Raji (cell line): ENCODE data around the gene ADGRL3.

Experiments used
- POLR2A ChIP-seq: IDR thresholded peaks from 2 replicates; pipeline ENCODE4 v1.6.1; 2011; ENCODE audit warnings: low read depth, low read length, control low read depth; ENCODE audit not compliant: insufficient read depth

Gene ADGRL3

GRCh38 chr4:61407642-61408618 is 207.8 kb downstream of the ADGRL3 start:
- no peak for TF ChIP-seq POLR2A

- no peak for TF ChIP-seq POLR2A
Measured at GRCh38 chr4:61408861-61409260, 208.7 kb downstream of the ADGRL3 start.

- no peak for TF ChIP-seq POLR2A
Measured at GRCh38 chr4:61411241-61411640, 211.1 kb downstream of the ADGRL3 start.

GRCh38 chr4:61425315-61425714 is 225.2 kb downstream of the ADGRL3 start:
- TF ChIP-seq POLR2A = no peak

- TF ChIP-seq POLR2A = no peak
Measured at GRCh38 chr4:61426229-61426628, 226.1 kb downstream of the ADGRL3 start.

GRCh38 chr4:61427099-61427817 is 227.1 kb downstream of the ADGRL3 start:
- TF ChIP-seq POLR2A = no peak

GRCh38 chr4:61427818-61428495 is 227.8 kb downstream of the ADGRL3 start:
- TF ChIP-seq POLR2A = no peak

- TF ChIP-seq POLR2A = no peak
Measured at GRCh38 chr4:61428950-61429349, 228.8 kb downstream of the ADGRL3 start.

GRCh38 chr4:61431131-61431530 is 231.0 kb downstream of the ADGRL3 start:
- TF ChIP-seq POLR2A = no peak

- TF ChIP-seq POLR2A = no peak
Measured at GRCh38 chr4:61437923-61438322, 237.8 kb downstream of the ADGRL3 start.

- TF ChIP-seq POLR2A = no peak
Measured at GRCh38 chr4:61440321-61440720, 240.2 kb downstream of the ADGRL3 start.

GRCh38 chr4:61442936-61443335 is 242.8 kb downstream of the ADGRL3 start:
- no peak for TF ChIP-seq POLR2A

GRCh38 chr4:61443813-61444510 is 243.8 kb downstream of the ADGRL3 start:
- no peak for TF ChIP-seq POLR2A

- no peak for TF ChIP-seq POLR2A
Measured at GRCh38 chr4:61445374-61446063, 245.4 kb downstream of the ADGRL3 start.

- TF ChIP-seq POLR2A = no peak
Measured at GRCh38 chr4:61446941-61447340, 246.8 kb downstream of the ADGRL3 start.

- TF ChIP-seq POLR2A = no peak
Measured at GRCh38 chr4:61447918-61448317, 247.8 kb downstream of the ADGRL3 start.
